Measurements from ENCODE around the gene ZNF57. TPM values are rescaled to one million over a fixed set of nuclear protein-coding genes. Genes with fewer than 3 reads are reported as not detected.

Gene ZNF57
- total RNA-seq (2014; rRNA removed; shearing (Covaris generic)) (7.4 and 7.7 TPM in 2 replicates), total RNA-seq (2022) (4.3 and 6.6 TPM in 2 replicates), Bru-seq, nascent RNA (percentile 55 among the genes with signal in this experiment), BruChase-seq, experiment 1, labeled RNA remaining after a 6-hour chase (percentile 54 among the genes with signal in this experiment), BruChase-seq, experiment 2, labeled RNA remaining after a 2-hour chase (percentile 51 among the genes with signal in this experiment)
- long read RNA-seq, transcript ZNF57-201 (4 exons, 2,003 nt): major isoform, 12 of 12 reads
- long read RNA-seq, partial matches to known transcripts: 0 of 12 reads
- long read RNA-seq, other reads (novel, unspliced or antisense): 0 of 12 reads

GRCh38 chr19:2900296-2901252 lies at the start of gene ZNF57:
TSS of gene ZNF57 (plus strand) at chr19:2900928. CDS start at chr19:2901046, 118 bp downstream.
- Histone ChIP-seq H3K79me2 (ENCODE audit: insufficient read depth, low read depth, low read length) (peaks cover 7% of the 10 kb centered on the region; the same call in 1 of the 2 replicates), H3K27ac (ENCODE audit: low read depth, low read length, poor library complexity, severe bottlenecking) (peak within 1 kb of the TSS; percentile 30), H4K20me1 (ENCODE audit: insufficient read depth, low read length) (no peaks in the 10 kb centered on the region), H3K9me2 (ENCODE audit: insufficient read depth, low read length) (no peaks in the 10 kb centered on the region), H2AFZ (ENCODE audit: low read length) (peak within 1 kb of the TSS; percentile 99), H3K4me1 (ENCODE audit: insufficient read depth, low read length, poor library complexity, severe bottlenecking) (peaks cover 15% of the 10 kb centered on the region), H3K9me3 (ENCODE audit: low read length) (no peaks in the 10 kb centered on the region), H3K36me3 (ENCODE audit: insufficient read depth, low read length) (no peaks in the 10 kb centered on the region), H3K4me2 (ENCODE audit: low read length) (peak within 1 kb of the TSS; percentile 100), H3K4me3 (ENCODE audit: low read depth, low read length, poor library complexity, severe bottlenecking) (peak within 1 kb of the TSS; percentile 98)
- ChIA-PET POLR2A (interaction anchor here (0.6 to 1.1 kb wide), 3 partner anchors 50 to 135 kb away, joined by 3 to 5 read pairs (median 3); partner anchors contain the start of gene ZNF555), CTCF (ENCODE audit: unreplicated experiment) (no interaction called here)
- intact Hi-C loops (cut with micrococcal nuclease; ENCODE audit: unreplicated experiment): no loop called here
- BruUV-seq (replicated peaks): no TSS peak
- peak; percentile 100 for DNase-seq (ENCODE audit: low spot score)
- no peak for TF ChIP-seq EZH2phosphoT487 (IDR thresholded peaks at IDR 0.05; ENCODE audit: borderline replicate concordance, low read depth, low read length)
- no peak for TF ChIP-seq CTCF (conservative IDR thresholded peaks at IDR 0.05; ENCODE audit: low read length)

- BruUV-seq (replicated peaks): no TSS peak
- intact Hi-C loops (cut with micrococcal nuclease; ENCODE audit: unreplicated experiment): no loop called here
- Histone ChIP-seq H3K4me3 (ENCODE audit: low read depth, low read length, poor library complexity, severe bottlenecking) (no peak overlapping the region), H2AFZ (ENCODE audit: low read length) (no peak overlapping the region), H3K9me3 (ENCODE audit: low read length) (no peaks in the 10 kb centered on the region), H3K4me2 (ENCODE audit: low read length) (no peak overlapping the region), H4K20me1 (ENCODE audit: insufficient read depth, low read length) (no peaks in the 10 kb centered on the region), H3K79me2 (ENCODE audit: insufficient read depth, low read depth, low read length) (no peaks in the 10 kb centered on the region), H3K27ac (ENCODE audit: low read depth, low read length, poor library complexity, severe bottlenecking) (no peak overlapping the region), H3K9me2 (ENCODE audit: insufficient read depth, low read length) (no peaks in the 10 kb centered on the region), H3K36me3 (ENCODE audit: insufficient read depth, low read length) (peaks cover 40% of the 10 kb centered on the region), H3K4me1 (ENCODE audit: insufficient read depth, low read length, poor library complexity, severe bottlenecking) (peaks cover 10% of the 10 kb centered on the region)
- POLR2A ChIA-PET: no interaction called here
- CTCF ChIA-PET (ENCODE audit: unreplicated experiment): no interaction called here
- TF ChIP-seq EZH2phosphoT487 (IDR thresholded peaks at IDR 0.05; ENCODE audit: borderline replicate concordance, low read depth, low read length) (no peak), CTCF (conservative IDR thresholded peaks at IDR 0.05; ENCODE audit: low read length) (no peak)
- DNase-seq (ENCODE audit: low spot score): no peak
Measured at GRCh38 chr19:2852598-2852997, 48.1 kb upstream of the ZNF57 start.
